Stimulated activated CD8-positive, alpha-beta memory T cell treated with anti-CD3 and anti-CD28 coated beads, Interleukin-4, amount 100 ng/mL, for 1 hour (primary cell): ENCODE data around the gene ME3.
A peak's percentile ranks its signal among the peaks of the same experiment; 100 is the strongest.

ENCODE experiments used
- DNase-seq, 2 donors: peaks; one replicate each; pipeline ENCODE4 v3.0.0-alpha.2; 2020; ENCODE audit warnings: low read depth in 2 of 2, low spot score in 1 of 2

ME3 gene

GRCh38 chr11:86469491-86470388 lies 202.7 kb downstream of the ME3 start:
- DNase-seq: no peak

DNA sequence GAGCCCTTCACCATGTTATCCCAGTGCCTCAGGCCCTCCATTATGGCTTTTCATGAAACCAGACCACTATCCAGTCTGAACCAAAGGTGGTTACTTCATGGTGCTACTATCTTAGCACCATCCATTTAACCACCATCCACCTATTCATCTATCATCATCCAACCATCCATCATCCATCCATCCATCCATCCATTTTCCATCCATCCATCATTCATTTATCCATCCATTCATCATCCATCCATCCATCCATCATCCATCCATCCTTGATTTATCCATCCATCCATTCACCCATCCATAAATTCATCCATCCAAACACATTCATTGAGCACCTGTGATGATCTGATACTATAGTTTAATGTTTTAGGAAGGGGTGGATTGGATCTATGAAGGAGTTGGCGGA lies 204.2 kb downstream of the ME3 start:
- DNase-seq: no peak

DNA sequence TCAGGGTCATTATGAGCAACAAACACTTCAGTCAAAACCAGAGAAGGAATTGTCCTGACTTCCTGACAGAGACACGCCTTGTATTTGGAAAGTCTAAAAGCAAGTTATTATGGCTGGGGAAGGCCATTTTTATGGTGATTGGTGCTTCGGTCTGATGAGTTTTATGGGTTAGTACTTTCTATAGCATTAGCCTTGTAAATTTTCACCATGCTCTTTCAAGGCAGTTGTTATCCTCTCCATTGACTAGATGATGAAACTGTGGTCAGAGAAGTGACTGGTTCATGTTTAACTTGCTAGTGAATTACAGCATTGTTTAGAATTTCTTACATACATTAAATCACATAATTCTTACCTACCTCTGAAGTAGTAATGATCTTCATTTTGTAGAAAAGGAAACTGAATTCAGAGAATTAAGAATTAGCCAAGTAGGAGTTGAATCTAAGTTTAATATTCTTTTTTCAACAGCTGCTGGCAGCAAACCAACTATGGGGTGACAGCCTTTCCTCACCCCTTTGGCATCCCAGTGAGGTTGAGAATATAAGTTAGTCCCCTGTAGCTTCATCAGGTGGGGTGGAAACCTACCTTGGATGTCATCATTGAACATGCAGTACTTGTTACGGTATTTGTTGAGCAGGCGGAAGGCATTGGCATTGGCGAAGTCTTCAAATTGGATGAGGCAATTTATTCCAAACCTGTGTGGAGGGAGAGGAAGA lies 207.8 kb downstream of the ME3 start:
- no peak for DNase-seq

GRCh38 chr11:86463955-86464354 lies 208.5 kb downstream of the ME3 start:
- no peak for DNase-seq

DNA sequence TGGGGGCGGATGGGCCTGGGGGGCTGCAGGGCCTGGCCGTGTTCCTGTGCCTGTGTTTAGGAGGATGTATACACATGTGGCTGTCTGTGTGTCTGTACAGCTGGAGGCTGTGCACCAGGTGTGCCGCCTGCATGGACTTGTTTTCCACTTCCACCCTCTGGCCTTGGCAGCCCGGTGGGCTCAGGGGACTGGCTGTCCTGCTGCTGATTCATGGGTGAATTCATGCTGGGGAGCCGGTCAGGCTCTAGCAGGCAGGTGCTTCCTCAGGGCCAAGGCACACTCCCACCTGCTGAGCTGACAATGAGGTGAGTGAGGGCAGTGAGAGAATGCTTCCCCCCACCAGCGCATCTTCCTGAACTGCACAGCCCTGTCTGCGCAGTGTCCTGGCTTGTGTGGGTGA lies 209.3 kb downstream of the ME3 start:
- no peak for DNase-seq

- DNase-seq: no peak
These were observed 210.5 kb downstream of the ME3 start for GRCh38 chr11:86461892-86462291.

GRCh38 chr11:86460461-86461385 lies 211.7 kb downstream of the ME3 start:
- no peak for DNase-seq

DNA sequence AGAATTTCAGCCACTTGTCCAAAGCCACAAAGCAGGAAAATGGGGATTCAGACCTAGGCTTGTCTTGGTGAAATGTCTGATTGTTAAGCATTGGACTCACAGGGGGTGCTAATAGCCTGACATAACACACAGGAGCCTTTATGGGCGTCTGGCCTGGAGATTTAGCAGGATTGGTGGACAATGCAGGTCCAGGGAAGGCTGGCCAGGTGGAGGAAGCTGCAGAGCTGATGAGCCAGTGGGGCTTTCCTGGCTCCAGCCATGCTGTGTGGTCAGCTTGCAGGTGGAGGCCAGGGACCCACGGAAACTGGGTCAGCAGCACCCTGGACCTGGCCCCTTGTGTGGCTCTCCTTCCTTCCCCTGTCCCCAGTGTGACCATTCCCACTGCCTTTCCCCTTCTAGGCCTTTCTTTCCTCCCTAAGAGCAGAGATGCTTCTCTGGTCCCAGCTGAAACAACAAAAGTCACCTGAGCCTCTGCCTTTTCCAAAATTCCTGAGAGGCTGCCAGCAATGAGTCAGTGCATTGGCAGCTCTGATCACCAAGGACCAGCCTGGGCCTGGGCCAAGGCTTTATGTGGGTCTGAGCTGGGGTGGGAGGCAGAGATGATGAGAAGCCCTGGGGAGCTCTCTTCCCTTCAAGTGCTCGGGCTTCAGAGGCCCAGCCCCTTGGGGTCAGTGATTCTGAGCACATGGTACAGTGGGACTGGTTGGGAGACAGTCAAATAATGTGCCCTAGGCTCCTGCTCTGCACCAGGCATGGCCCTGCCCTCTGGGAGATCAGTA lies 212.5 kb downstream of the ME3 start:
- no peak for DNase-seq

GRCh38 chr11:86459002-86459385 lies 213.4 kb downstream of the ME3 start:
- no peak for DNase-seq

DNA sequence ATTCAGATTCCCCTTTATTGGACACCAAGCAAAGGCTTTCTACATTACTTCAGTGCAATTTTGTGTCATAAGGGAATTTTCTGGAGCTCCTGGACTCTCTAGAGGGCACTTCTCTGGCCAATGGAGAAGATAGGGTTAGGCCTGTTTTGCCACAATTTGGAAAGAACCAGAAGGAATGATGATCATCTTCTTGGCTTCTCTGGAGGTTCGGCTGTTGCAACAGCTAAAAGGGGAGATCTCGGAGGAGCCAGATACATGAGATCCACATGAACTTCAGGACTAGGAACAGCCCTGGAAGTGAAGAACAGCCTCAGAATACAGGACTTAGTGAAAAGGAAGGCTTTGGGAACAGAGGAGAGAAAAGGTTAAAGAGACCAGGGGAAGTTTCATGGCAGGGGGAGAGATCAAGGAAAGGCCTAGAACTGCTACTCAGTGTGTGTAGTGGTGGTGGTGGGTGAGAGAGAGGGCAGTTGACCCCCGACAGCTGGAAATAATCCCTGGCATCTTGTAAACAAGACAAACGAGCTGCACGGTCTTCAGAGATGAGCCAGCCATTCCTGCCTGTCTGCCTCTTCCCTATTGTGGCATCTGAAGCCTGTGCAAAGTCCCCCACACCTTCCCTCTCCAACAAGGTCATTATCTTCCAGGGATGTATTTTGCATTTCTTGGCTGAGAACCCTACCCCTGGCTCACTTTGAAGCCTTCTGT lies 214.0 kb downstream of the ME3 start:
- DNase-seq: no peak

GRCh38 chr11:86456075-86456939 lies 216.1 kb downstream of the ME3 start:
- peak; percentile 44 to 52 for DNase-seq

DNA sequence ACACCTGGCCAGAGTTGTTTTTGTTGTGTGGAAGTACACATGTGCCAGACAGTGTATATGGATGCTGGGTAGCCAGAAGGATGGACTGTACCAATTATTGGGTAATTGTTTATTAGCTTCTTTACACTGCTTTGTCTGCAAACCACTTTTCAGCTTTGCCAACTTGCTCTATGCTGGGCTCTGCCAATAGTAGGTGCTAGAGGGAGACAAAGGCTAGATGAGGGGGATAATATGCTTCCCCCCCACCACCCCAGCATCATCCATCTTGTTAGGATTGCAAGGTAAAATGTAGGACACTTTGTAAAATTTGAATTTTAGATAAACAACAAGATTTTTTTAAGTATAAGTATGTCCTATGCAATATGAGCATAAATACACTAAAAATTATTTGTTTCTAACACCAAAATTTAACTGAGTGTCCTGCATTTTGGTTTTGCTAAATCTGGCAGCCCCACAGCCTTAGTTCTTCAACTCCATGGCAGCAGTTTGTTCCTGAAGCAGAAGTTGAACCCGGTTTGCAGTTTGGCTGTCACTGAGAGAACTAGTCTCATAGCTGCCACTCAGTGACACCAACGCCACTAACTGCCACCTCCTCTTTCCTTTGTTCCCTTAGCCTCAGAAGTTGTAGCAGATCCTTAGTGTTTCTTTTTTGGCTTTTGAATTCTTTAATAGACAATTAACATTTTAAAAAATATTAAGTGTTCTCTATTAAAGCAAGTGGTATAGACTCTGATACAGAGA lies 219.0 kb downstream of the ME3 start:
- no peak for DNase-seq

DNA sequence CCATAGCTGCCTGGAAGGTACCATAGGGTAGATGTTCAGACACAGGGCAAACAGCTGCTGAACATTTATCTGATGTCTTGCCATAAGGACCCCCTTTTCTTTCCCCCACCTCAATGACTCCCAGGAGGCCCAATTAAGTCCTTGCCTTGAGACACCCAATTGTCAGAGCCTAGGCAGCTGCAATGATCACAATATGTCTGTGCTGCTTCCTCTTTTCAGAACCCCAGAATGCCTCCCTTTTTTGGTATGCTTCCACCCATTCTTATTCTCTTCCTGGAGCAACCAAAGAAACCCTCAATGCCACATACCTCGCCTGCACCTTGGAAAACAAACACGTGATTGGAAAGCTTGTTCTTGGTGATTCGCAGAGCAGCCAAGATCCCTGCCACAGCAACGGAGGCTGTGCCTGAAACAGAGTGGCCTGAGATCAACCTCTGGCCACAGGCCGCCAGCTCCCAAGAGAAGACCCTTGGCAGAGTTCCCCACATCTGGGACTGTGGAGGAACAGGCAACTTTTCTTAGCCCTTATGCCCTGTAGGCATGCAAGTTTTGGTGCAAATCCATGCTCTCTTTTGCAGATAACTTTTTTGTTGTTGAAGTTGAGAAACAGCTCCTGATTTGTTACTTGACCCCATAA lies 222.3 kb downstream of the ME3 start:
- DNase-seq: no peak

DNA sequence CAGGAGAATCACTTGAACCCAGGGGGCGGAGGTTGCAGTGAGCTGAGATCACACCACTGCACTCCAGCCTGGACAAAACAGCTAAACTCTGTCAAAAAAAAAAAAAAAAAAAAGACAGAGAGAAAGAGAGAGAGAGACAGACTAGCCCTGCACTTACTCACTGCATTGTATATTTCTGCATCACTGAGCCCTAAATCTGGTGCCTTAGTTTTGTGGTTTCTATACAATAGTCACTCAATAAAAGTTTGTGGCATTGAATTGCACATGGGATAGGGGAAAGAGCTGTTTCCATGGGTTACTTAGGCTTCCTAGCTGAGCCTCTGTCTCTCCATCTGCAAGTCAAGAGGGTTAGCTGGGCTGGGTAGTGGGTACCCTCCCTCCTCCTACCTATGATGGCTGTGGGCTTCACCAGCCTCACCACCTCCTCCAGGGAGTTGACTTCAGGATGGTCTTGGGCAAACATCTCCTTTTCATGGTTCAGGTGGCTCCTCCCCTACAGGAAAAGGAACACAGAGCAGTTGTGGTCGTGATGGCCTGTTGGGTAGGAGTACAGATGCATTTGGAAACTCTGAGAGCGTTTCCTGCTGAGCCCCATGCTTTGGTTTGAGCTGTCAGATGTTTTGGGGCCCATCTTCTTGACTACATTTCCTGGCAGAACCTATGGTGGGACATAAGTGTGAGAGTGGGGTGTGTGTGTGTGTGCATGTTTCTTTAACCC lies 224.5 kb downstream of the ME3 start:
- DNase-seq: no peak

DNA sequence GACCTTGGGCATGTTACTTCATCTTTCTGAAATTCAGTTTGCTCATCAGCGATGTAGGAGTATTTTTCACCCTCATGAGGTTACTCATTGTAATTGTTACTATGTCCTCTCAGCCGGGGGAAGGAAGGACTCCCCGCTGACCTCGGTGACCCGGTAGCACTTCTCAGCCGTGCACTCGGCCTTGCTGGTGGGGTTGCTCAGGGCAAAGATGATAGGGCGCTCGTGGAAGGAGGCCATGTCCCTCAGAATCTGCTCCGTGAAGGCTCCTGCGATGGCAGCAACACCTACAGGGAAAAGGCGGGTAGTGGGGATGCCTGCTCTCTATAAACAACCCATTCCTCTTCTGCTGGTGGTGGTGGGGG lies 225.5 kb downstream of the ME3 start:
- no peak for DNase-seq

GRCh38 chr11:86446163-86446923 lies 226.1 kb downstream of the ME3 start:
- no peak for DNase-seq

DNA sequence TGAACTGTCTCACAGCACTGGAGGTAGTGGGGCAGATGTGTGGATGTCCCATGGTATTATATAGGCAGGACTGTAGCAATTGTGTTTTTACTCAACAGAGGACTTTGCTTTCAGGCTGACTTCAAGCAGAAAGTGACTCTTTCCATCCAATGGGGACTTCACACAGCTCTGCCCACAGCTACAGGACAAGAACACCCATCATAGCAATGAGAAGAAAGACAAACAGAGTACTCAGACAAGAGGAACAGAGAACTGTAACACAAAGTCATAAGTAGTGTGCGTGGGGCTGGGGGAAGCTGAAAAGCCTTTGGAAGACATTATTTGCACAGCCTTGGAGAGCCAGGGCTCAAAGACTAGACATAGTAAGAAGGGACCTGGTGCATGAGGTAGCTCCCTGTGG lies 227.4 kb downstream of the ME3 start:
- DNase-seq: no peak
